ENCODE measurements around the gene HDAC4.

GRCh38 chr2:239142296-239142695 is 258.5 kb downstream of the HDAC4 start:
- TF ChIP-seq CTCF (IDR thresholded peaks at IDR 0.05; ENCODE audit: low read length) (no peak), EZH2 (IDR thresholded peaks at IDR 0.05; ENCODE audit: borderline replicate concordance, low read length) (no peak)
